Activated CD8-positive, alpha-beta memory T cell treated with anti-CD3 and anti-CD28 coated beads, Interleukin-2, amount 50 U/mL, for 24 hours (primary cell): ENCODE data around the gene KIT.

ENCODE experiments used
- DNase-seq: peaks from one replicate; pipeline ENCODE4 v3.0.0-alpha.2; 2020; ENCODE audit errors: extremely low read depth

The KIT gene

GRCh38 chr4:54745031-54745770 lies 87.4 kb downstream of the KIT start:
- no peak for DNase-seq

GRCh38 chr4:54746218-54746617 lies 88.5 kb downstream of the KIT start:
- no peak for DNase-seq

- no peak for DNase-seq
Observed at GRCh38 chr4:54750341-54750740, 92.6 kb downstream of the KIT start.

- DNase-seq = no peak
Observed at GRCh38 chr4:54754394-54754793, 96.6 kb downstream of the KIT start.

GRCh38 chr4:54764476-54764875 lies 106.7 kb downstream of the KIT start:
- no peak for DNase-seq

GRCh38 chr4:54767376-54767775 lies 109.6 kb downstream of the KIT start:
- no peak for DNase-seq

GRCh38 chr4:54773022-54773421 lies 115.3 kb downstream of the KIT start:
- no peak for DNase-seq

- DNase-seq = no peak
Observed at GRCh38 chr4:54779036-54779435, 121.3 kb downstream of the KIT start.

GRCh38 chr4:54779476-54780148 lies 121.9 kb downstream of the KIT start:
- no peak for DNase-seq

GRCh38 chr4:54780149-54780495 lies 122.4 kb downstream of the KIT start:
- no peak for DNase-seq

- no peak for DNase-seq
Observed at GRCh38 chr4:54781756-54782155, 124.0 kb downstream of the KIT start.

GRCh38 chr4:54783402-54784110 lies 125.8 kb downstream of the KIT start:
- no peak for DNase-seq

- no peak for DNase-seq
Observed at GRCh38 chr4:54784161-54784671, 126.5 kb downstream of the KIT start.
